SK-N-MC (cell line): ENCODE results near the gene ZNF682.
"Not testable (repeated sequence)": the region's sequence is repeated elsewhere in the genome, so short reads cannot be mapped to it uniquely, and the experiment has no call there.

Experiments used
- DNase-seq: peaks from one replicate; pipeline ENCODE4 v3.0.0-alpha.2; 2011; ENCODE audit warnings: low read depth, low spot score
- H3K27ac ChIP-seq: fragments of 200-600 bp; sonication (generic); 2 replicates; pipeline ENCODE4 v1.5.1; 2016; ENCODE audit warnings: mixed run types
- H3K36me3 ChIP-seq: fragments of 200-600 bp; sonication (generic); 2 replicates; pipeline ENCODE4 v1.6.1; 2017; ENCODE audit warnings: antibody characterized with exemption, low read length, mixed read lengths; ENCODE audit not compliant: insufficient read depth
- H3K4me3 ChIP-seq: fragments of 200-600 bp; sonication (generic); 2 replicates; pipeline ENCODE4 v1.5.1; 2016
- H3K9ac ChIP-seq: fragments of 200-600 bp; sonication (generic); 2 replicates; pipeline ENCODE4 v1.8.0; 2017; ENCODE audit warnings: mixed run types, mixed read lengths; ENCODE audit not compliant: insufficient read length
- H3K9me3 ChIP-seq: fragments of 200-600 bp; sonication (generic); 2 replicates; pipeline ENCODE4 v1.6.1; 2017; ENCODE audit warnings: low read depth, mild to moderate bottlenecking, antibody characterized with exemption, low read length, moderate library complexity, mixed read lengths
- EZH2 ChIP-seq: fragments of 200-600 bp; sonication (generic); IDR thresholded peaks from one replicate; pipeline ENCODE4 v1.6.1; 2017; ENCODE audit warnings: antibody characterized with exemption
- FOXP2 ChIP-seq: optimal IDR thresholded peaks from 2 replicates; pipeline ENCODE3; 2011; ENCODE audit warnings: mild to moderate bottlenecking, moderate library complexity; ENCODE audit not compliant: insufficient read depth; ENCODE audit errors: extremely low read length, control extremely low read depth
- POLR2AphosphoS5 ChIP-seq: IDR thresholded peaks from 2 replicates; pipeline ENCODE4 v1.6.1; 2012; ENCODE audit warnings: mild to moderate bottlenecking, low read depth, low read length, borderline replicate concordance

The ZNF682 gene

GRCh38 chr19:20028611-20029010, 10.7 kb downstream of the ZNF682 start:
- Histone ChIP-seq H3K27ac (no peak overlapping the region), H3K9ac (no peak overlapping the region), H3K4me3 (no peak overlapping the region), H3K9me3 (no peaks in the 10 kb centered on the region), H3K36me3 (no peaks in the 10 kb centered on the region)
- TF ChIP-seq FOXP2 (no peak), EZH2 (no peak), POLR2AphosphoS5 (no peak)
- no peak for DNase-seq

- no peak for DNase-seq
- H3K4me3 ChIP-seq: no peak overlapping the region
- TF ChIP-seq EZH2 (no peak), FOXP2 (no peak), POLR2AphosphoS5 (no peak)
- no peak overlapping the region for H3K9ac ChIP-seq
- no peaks in the 10 kb centered on the region; the same call in 1 of the 2 replicates for H3K9me3 ChIP-seq
- no peaks in the 10 kb centered on the region for H3K36me3 ChIP-seq
- no peak overlapping the region for H3K27ac ChIP-seq
These were observed 33.6 kb downstream of the ZNF682 start for GRCh38 chr19:20005741-20006140.

- TF ChIP-seq POLR2AphosphoS5 (no peak), FOXP2 (no peak), EZH2 (no peak)
- no peak for DNase-seq
These were observed 41.5 kb downstream of the ZNF682 start for GRCh38 chr19:19997656-19998268.

GRCh38 chr19:19966862-19967261, 72.4 kb downstream of the ZNF682 start:
- no peak for DNase-seq
- Histone ChIP-seq H3K9ac (no peak overlapping the region), H3K4me3 (no peak overlapping the region), H3K27ac (no peak overlapping the region), H3K36me3 (no peaks in the 10 kb centered on the region), H3K9me3 (no peaks in the 10 kb centered on the region)
- TF ChIP-seq POLR2AphosphoS5 (no peak), FOXP2 (no peak), EZH2 (no peak)

More at GRCh38 chr19:19997656-19998268, 41.5 kb downstream of the ZNF682 start:
- Histone ChIP-seq H3K27ac (no peak overlapping the region), H3K36me3 (no peaks in the 10 kb centered on the region), H3K9ac (no peak overlapping the region), H3K9me3 (no peaks in the 10 kb centered on the region), H3K4me3 (no peak overlapping the region)

GRCh38 chr19:19966126-19966525, 73.2 kb downstream of the ZNF682 start:
- DNase-seq, H3K4me3 ChIP-seq, H3K9me3 ChIP-seq, H3K9ac ChIP-seq, H3K27ac ChIP-seq, H3K36me3 ChIP-seq: not testable (repeated sequence)

- H3K36me3 ChIP-seq: no peaks in the 10 kb centered on the region
- H3K27ac ChIP-seq: no peak overlapping the region
- no peak overlapping the region for H3K9ac ChIP-seq
- H3K9me3 ChIP-seq: no peaks in the 10 kb centered on the region
- TF ChIP-seq EZH2 (no peak), FOXP2 (no peak), POLR2AphosphoS5 (no peak)
- DNase-seq: no peak
- no peak overlapping the region for H3K4me3 ChIP-seq
These were observed 74.9 kb downstream of the ZNF682 start for GRCh38 chr19:19964416-19964815.

- not testable (repeated sequence) for H3K9ac ChIP-seq, H3K36me3 ChIP-seq, H3K4me3 ChIP-seq, DNase-seq, H3K27ac ChIP-seq, H3K9me3 ChIP-seq
These were observed 80.0 kb downstream of the ZNF682 start for GRCh38 chr19:19959151-19959799.

GRCh38 chr19:19957766-19958165, 81.5 kb downstream of the ZNF682 start:
- H3K9ac ChIP-seq, H3K27ac ChIP-seq, H3K36me3 ChIP-seq, H3K9me3 ChIP-seq, H3K4me3 ChIP-seq, DNase-seq: not testable (repeated sequence)

GRCh38 chr19:19956434-19957075, 82.8 kb downstream of the ZNF682 start:
- Histone ChIP-seq H3K9ac (no peak overlapping the region), H3K9me3 (no peaks in the 10 kb centered on the region), H3K27ac (no peak overlapping the region), H3K4me3 (no peak overlapping the region), H3K36me3 (no peaks in the 10 kb centered on the region)
- TF ChIP-seq EZH2 (no peak), FOXP2 (no peak), POLR2AphosphoS5 (no peak)
- no peak for DNase-seq
